Stimulated activated memory B cell treated with anti-CD40 and anti-IgM and Interleukin-4, amounts not matched to agents 10 μg/mL and 1 μg/mL and 100 μg/mL, for 72 hours (primary cell): ENCODE data around the gene TSPAN14.

Experiments used
- ATAC-seq: fragments of 150-1000 bp; cut with Tn5 transposase; 2 replicates; pipeline ENCODE4 v1.10.0; 2021
- H3K27ac Mint-ChIP-seq: one replicate; pipeline ENCODE4 v1.8.0; 2022; ENCODE audit warnings: mild to moderate bottlenecking, mixed read lengths
- H3K27me3 Mint-ChIP-seq: one replicate; pipeline ENCODE4 v1.8.0; 2022; ENCODE audit warnings: mixed read lengths
- H3K36me3 Mint-ChIP-seq: one replicate; pipeline ENCODE4 v1.8.0; 2022; ENCODE audit warnings: mixed read lengths
- H3K4me1 Mint-ChIP-seq: one replicate; pipeline ENCODE4 v1.8.0; 2022; ENCODE audit warnings: mixed read lengths
- H3K4me3 Mint-ChIP-seq: one replicate; pipeline ENCODE4 v1.8.0; 2022; ENCODE audit warnings: mild to moderate bottlenecking, moderate library complexity, mixed read lengths
- H3K9me3 Mint-ChIP-seq: one replicate; pipeline ENCODE4 v1.8.0; 2022; ENCODE audit warnings: mixed read lengths

TSPAN14 gene

GRCh38 chr10:80553436-80553835 lies 99.3 kb downstream of the TSPAN14 start:
- Mint-ChIP-seq H3K4me1 (no peaks in the 10 kb centered on the region), H3K36me3 (no peaks in the 10 kb centered on the region), H3K4me3 (no peak overlapping the region), H3K27me3 (peaks cover 38% of the 10 kb centered on the region), H3K27ac (no peak overlapping the region), H3K9me3 (no peaks in the 10 kb centered on the region)
- ATAC-seq, result no peak

- ATAC-seq, result no peak
- Mint-ChIP-seq H3K27ac (no peak overlapping the region), H3K27me3 (peaks cover 32% of the 10 kb centered on the region), H3K36me3 (no peaks in the 10 kb centered on the region), H3K9me3 (no peaks in the 10 kb centered on the region), H3K4me3 (no peak overlapping the region), H3K4me1 (no peaks in the 10 kb centered on the region)
These were observed 99.9 kb downstream of the TSPAN14 start for GRCh38 chr10:80554050-80554449.

GRCh38 chr10:80555415-80555814 lies 101.3 kb downstream of the TSPAN14 start:
- peak; percentile 34 for ATAC-seq
- H3K4me3 Mint-ChIP-seq, result no peak overlapping the region
- H3K27ac Mint-ChIP-seq, result no peak overlapping the region
- no peaks in the 10 kb centered on the region for H3K36me3 Mint-ChIP-seq
- H3K9me3 Mint-ChIP-seq, result no peaks in the 10 kb centered on the region
- H3K4me1 Mint-ChIP-seq, result no peaks in the 10 kb centered on the region
- peaks cover 27% of the 10 kb centered on the region for H3K27me3 Mint-ChIP-seq

GRCh38 chr10:80561950-80562349 lies 107.8 kb downstream of the TSPAN14 start:
- Mint-ChIP-seq H3K4me1 (no peaks in the 10 kb centered on the region), H3K27ac (no peak overlapping the region), H3K4me3 (no peak overlapping the region), H3K36me3 (no peaks in the 10 kb centered on the region), H3K9me3 (no peaks in the 10 kb centered on the region), H3K27me3 (peaks cover 20% of the 10 kb centered on the region)
- no peak for ATAC-seq

- H3K4me3 Mint-ChIP-seq, result no peak overlapping the region
- H3K4me1 Mint-ChIP-seq, result no peaks in the 10 kb centered on the region
- no peak overlapping the region for H3K27ac Mint-ChIP-seq
- H3K27me3 Mint-ChIP-seq, result peaks cover 36% of the 10 kb centered on the region
- H3K36me3 Mint-ChIP-seq, result no peaks in the 10 kb centered on the region
- peak; percentile 45 for ATAC-seq
- H3K9me3 Mint-ChIP-seq, result no peaks in the 10 kb centered on the region
These were observed 113.2 kb downstream of the TSPAN14 start for GRCh38 chr10:80567292-80567691.

- no peaks in the 10 kb centered on the region for H3K9me3 Mint-ChIP-seq
- no peak overlapping the region for H3K4me3 Mint-ChIP-seq
- ATAC-seq, result no peak
- peaks cover 30% of the 10 kb centered on the region for H3K27me3 Mint-ChIP-seq
- no peak overlapping the region for H3K27ac Mint-ChIP-seq
- H3K36me3 Mint-ChIP-seq, result no peaks in the 10 kb centered on the region
- H3K4me1 Mint-ChIP-seq, result no peaks in the 10 kb centered on the region
These were observed 115.2 kb downstream of the TSPAN14 start for GRCh38 chr10:80569131-80569895.

- ATAC-seq, result no peak
- H3K27me3 Mint-ChIP-seq, result peaks cover 25% of the 10 kb centered on the region
These were observed 117.2 kb downstream of the TSPAN14 start for GRCh38 chr10:80571352-80571751.

GRCh38 chr10:80579181-80579763 lies 125.2 kb downstream of the TSPAN14 start:
- Mint-ChIP-seq H3K27me3 (peaks cover 17% of the 10 kb centered on the region), H3K27ac (no peak overlapping the region), H3K36me3 (no peaks in the 10 kb centered on the region), H3K4me3 (no peak overlapping the region), H3K9me3 (no peaks in the 10 kb centered on the region), H3K4me1 (peaks cover 20% of the 10 kb centered on the region)
- no peak for ATAC-seq

More at GRCh38 chr10:80571352-80571751, 117.2 kb downstream of the TSPAN14 start:
- H3K27ac Mint-ChIP-seq, result no peak overlapping the region
- H3K4me1 Mint-ChIP-seq, result no peaks in the 10 kb centered on the region
- H3K4me3 Mint-ChIP-seq, result no peak overlapping the region
- H3K9me3 Mint-ChIP-seq, result no peaks in the 10 kb centered on the region
- H3K36me3 Mint-ChIP-seq, result no peaks in the 10 kb centered on the region

GRCh38 chr10:80579849-80580637 lies 125.9 kb downstream of the TSPAN14 start:
- H3K27me3 Mint-ChIP-seq, result peaks cover 17% of the 10 kb centered on the region
- no peak for ATAC-seq
- H3K4me3 Mint-ChIP-seq, result no peak overlapping the region
- peaks cover 20% of the 10 kb centered on the region for H3K4me1 Mint-ChIP-seq
- no peak overlapping the region for H3K27ac Mint-ChIP-seq
- no peaks in the 10 kb centered on the region for H3K9me3 Mint-ChIP-seq
- no peaks in the 10 kb centered on the region for H3K36me3 Mint-ChIP-seq

GRCh38 chr10:80580638-80581468 lies 126.7 kb downstream of the TSPAN14 start:
- H3K36me3 Mint-ChIP-seq, result no peaks in the 10 kb centered on the region
- H3K27ac Mint-ChIP-seq, result no peak overlapping the region
- H3K27me3 Mint-ChIP-seq, result peaks cover 13% of the 10 kb centered on the region
- H3K4me3 Mint-ChIP-seq, result no peak overlapping the region
- H3K9me3 Mint-ChIP-seq, result no peaks in the 10 kb centered on the region
- H3K4me1 Mint-ChIP-seq, result peaks cover 20% of the 10 kb centered on the region
- no peak for ATAC-seq

- Mint-ChIP-seq H3K4me3 (no peak overlapping the region), H3K9me3 (no peaks in the 10 kb centered on the region), H3K36me3 (no peaks in the 10 kb centered on the region), H3K4me1 (peaks cover 20% of the 10 kb centered on the region), H3K27me3 (peaks cover 9% of the 10 kb centered on the region), H3K27ac (no peak overlapping the region)
- ATAC-seq, result no peak
These were observed 127.3 kb downstream of the TSPAN14 start for GRCh38 chr10:80581469-80581835.

- H3K27ac Mint-ChIP-seq, result no peak overlapping the region
- no peaks in the 10 kb centered on the region for H3K9me3 Mint-ChIP-seq
- ATAC-seq, result no peak
- H3K36me3 Mint-ChIP-seq, result no peaks in the 10 kb centered on the region
- H3K4me3 Mint-ChIP-seq, result no peak overlapping the region
- peaks cover 20% of the 10 kb centered on the region for H3K4me1 Mint-ChIP-seq
- H3K27me3 Mint-ChIP-seq, result no peaks in the 10 kb centered on the region
These were observed 128.3 kb downstream of the TSPAN14 start for GRCh38 chr10:80582286-80582960.
